H1 (cell line): ENCODE data around the gene BPGM. TPM values are rescaled to one million over a fixed set of nuclear protein-coding genes. Genes with fewer than 3 reads are reported as not detected.

Experiments
- CTCF ChIA-PET: fragments of 300-600 bp; sonication (Branson Sonifier 250); formaldehyde crosslinking; loops from one replicate; lab custom pipeline; 2021; ENCODE audit not compliant: partially characterized antibody; lab: Charles Lee
- POLR2A ChIA-PET: fragments of 300-600 bp; sonication (Branson Sonifier 250); formaldehyde crosslinking; loops from one replicate; lab custom pipeline; 2021; ENCODE audit warnings: inconsistent platforms; ENCODE audit not compliant: partially characterized antibody; lab: Charles Lee
- DNase-seq, 2 experiments: peaks; one replicate each; pipeline versions ENCODE4 v3.0.0 to v3.0.0-alpha.2; 2010 to 2022; ENCODE audit warnings: low spot score in 2 of 2, low read depth in 1 of 2, mixed read lengths in 1 of 2
- FAIRE-seq: peaks from 2 replicates; lab custom pipeline; 2011; peaks lifted over from hg19 to GRCh38; lab: Jason Lieb, UNC
- H2AFZ ChIP-seq: 2 replicates; pipeline ENCODE4 v1.8.1; 2012; ENCODE audit warnings: low read length, inconsistent platforms
- H2AK5ac ChIP-seq: 2 replicates; pipeline ENCODE4 v1.6.1; 2013; ENCODE audit warnings: low read depth, low read length
- H2BK120ac ChIP-seq: replicated peaks from 2 replicates; pipeline ENCODE3; 2013; ENCODE audit warnings: low read depth, low read length, inconsistent platforms
- H2BK12ac ChIP-seq: 2 replicates; pipeline ENCODE4 v1.6.1; 2013; ENCODE audit warnings: low read depth, low read length
- H2BK15ac ChIP-seq: 2 replicates; pipeline ENCODE4 v1.6.1; 2013; ENCODE audit warnings: low read length
- H2BK20ac ChIP-seq: 2 replicates; pipeline ENCODE4 v1.6.1; 2013; ENCODE audit warnings: low read length
- H2BK5ac ChIP-seq: 2 replicates; pipeline ENCODE4 v1.6.1; 2013; ENCODE audit warnings: low read depth, low read length
- H3K14ac ChIP-seq: 2 replicates; pipeline ENCODE4 v1.6.1; 2013; ENCODE audit warnings: inconsistent platforms; ENCODE audit not compliant: insufficient read length
- H3K18ac ChIP-seq: 2 replicates; pipeline ENCODE4 v1.6.1; 2013; ENCODE audit warnings: low read length; ENCODE audit errors: extremely low read depth
- H3K23ac ChIP-seq: 2 replicates; pipeline ENCODE4 v1.6.1; 2013; ENCODE audit warnings: inconsistent platforms; ENCODE audit not compliant: insufficient read length
- H3K23me2 ChIP-seq: 2 replicates; pipeline ENCODE4 v1.6.1; 2013; ENCODE audit warnings: low read depth, low read length
- H3K27ac ChIP-seq: 2 replicates; pipeline ENCODE4 v1.6.1; 2011; ENCODE audit warnings: low read depth, low read length, inconsistent platforms
- H3K27me3 ChIP-seq, 4 experiments: replicated peaks in 1 of 4; 1 replicate in 1 of 4; 2 replicates in 3 of 4; pipeline versions ENCODE4 v1.6.1 to v1.8.1; 2011 to 2013; ENCODE audit warnings: low read length in 3 of 4, mild to moderate bottlenecking in 3 of 4, inconsistent platforms in 2 of 4, mixed read lengths in 2 of 4, moderate library complexity in 1 of 4; ENCODE audit not compliant: control insufficient read depth in 3 of 4, insufficient read depth in 3 of 4; ENCODE audit errors: extremely low read depth in 1 of 4
- H3K36me3 ChIP-seq, 4 experiments: 2 replicates each; pipeline versions ENCODE4 v1.6.1 to v1.8.1; 2011 to 2013; ENCODE audit warnings: mild to moderate bottlenecking in 4 of 4, low read length in 3 of 4, moderate library complexity in 2 of 4, control low read depth in 1 of 4, inconsistent platforms in 1 of 4; ENCODE audit not compliant: insufficient read depth in 4 of 4, control insufficient read depth in 2 of 4
- H3K4ac ChIP-seq: replicated peaks from 2 replicates; pipeline ENCODE3; 2013; ENCODE audit warnings: low read length, low read depth, mixed read lengths, inconsistent platforms; ENCODE audit not compliant: insufficient read length
- H3K4me1 ChIP-seq, 4 experiments: replicated peaks in 1 of 4; 1 replicate in 1 of 4; 2 replicates in 3 of 4; pipeline versions ENCODE4 v1.6.1 to v1.8.1; 2011 to 2013; ENCODE audit warnings: low read length in 3 of 4, inconsistent platforms in 2 of 4, mixed read lengths in 1 of 4; ENCODE audit not compliant: insufficient read depth in 4 of 4, control insufficient read depth in 3 of 4
- H3K4me2 ChIP-seq, 2 experiments: 2 replicates each; pipeline versions ENCODE4 v1.6.1 to v1.8.1; 2011 to 2013; ENCODE audit warnings: low read depth in 2 of 2, low read length in 2 of 2, control low read depth in 1 of 2, inconsistent platforms in 1 of 2, mild to moderate bottlenecking in 1 of 2; ENCODE audit not compliant: insufficient read depth in 1 of 2
- H3K4me3 ChIP-seq, 4 experiments: fragments of 200-600, 300-600 bp in 1 of 4; sonication (generic), shearing (Covaris generic), sonication (Bioruptor Twin) in 1 of 4; 2 replicates each; pipeline versions ENCODE4 v1.5.1 to v1.8.1; 2011 to 2016; ENCODE audit warnings: low read length in 4 of 4, low read depth in 3 of 4, control low read depth in 2 of 4, inconsistent platforms in 2 of 4, mild to moderate bottlenecking in 2 of 4, mixed read lengths in 1 of 4, moderate library complexity in 1 of 4; ENCODE audit not compliant: insufficient read depth in 2 of 4; ENCODE audit errors: extremely low read depth in 1 of 4
- H3K56ac ChIP-seq: replicated peaks from 2 replicates; pipeline ENCODE3; 2013; ENCODE audit warnings: low read depth, mild to moderate bottlenecking, mixed read lengths, low read length, inconsistent platforms; ENCODE audit not compliant: insufficient read length
- H3K79me1 ChIP-seq: 2 replicates; pipeline ENCODE4 v1.6.1; 2013; ENCODE audit warnings: low read depth, low read length, control low read depth
- H3K79me2 ChIP-seq, 2 experiments: 2 replicates each; pipeline versions ENCODE4 v1.6.1 to v1.8.1; 2012 to 2013; ENCODE audit warnings: low read length in 2 of 2, mild to moderate bottlenecking in 2 of 2, inconsistent platforms in 1 of 2; ENCODE audit not compliant: insufficient read depth in 2 of 2, control insufficient read depth in 1 of 2
- H3K9ac ChIP-seq, 4 experiments: replicated peaks in 1 of 4; 1 replicate in 1 of 4; 2 replicates in 3 of 4; pipeline versions ENCODE4 v1.6.1 to v1.8.1; 2011 to 2013; ENCODE audit warnings: low read depth in 3 of 4, low read length in 3 of 4, control low read depth in 2 of 4, mild to moderate bottlenecking in 2 of 4, moderate library complexity in 2 of 4, inconsistent platforms in 1 of 4; ENCODE audit errors: extremely low read depth in 1 of 4
- H3K9me3 ChIP-seq, 2 experiments: 2 replicates each; pipeline versions ENCODE4 v1.6.1 to v1.8.1; 2012 to 2013; ENCODE audit warnings: mild to moderate bottlenecking in 2 of 2, moderate library complexity in 2 of 2, control low read depth in 1 of 2, inconsistent platforms in 1 of 2, low read depth in 1 of 2, low read length in 1 of 2, mixed read lengths in 1 of 2; ENCODE audit not compliant: insufficient read depth in 2 of 2
- H4K20me1 ChIP-seq, 2 experiments: replicated peaks in 1 of 2; 2 replicates each; pipeline versions ENCODE3 to v1.8.1; 2011 to 2013; ENCODE audit warnings: inconsistent platforms in 2 of 2, low read length in 2 of 2, mild to moderate bottlenecking in 1 of 2; ENCODE audit not compliant: insufficient read depth in 2 of 2, control insufficient read depth in 1 of 2
- H4K5ac ChIP-seq: 2 replicates; pipeline ENCODE4 v1.6.1; 2013; ENCODE audit warnings: low read length, low read depth, mixed read lengths, inconsistent platforms; ENCODE audit not compliant: insufficient read length
- H4K8ac ChIP-seq: 2 replicates; pipeline ENCODE4 v1.8.0; 2013; ENCODE audit warnings: mild to moderate bottlenecking, moderate library complexity, low read length, inconsistent platforms; ENCODE audit not compliant: insufficient read depth; ENCODE audit errors: extremely low read depth
- H4K91ac ChIP-seq: replicated peaks from 2 replicates; pipeline ENCODE3; 2013; ENCODE audit warnings: low read length, mixed read lengths, inconsistent platforms; ENCODE audit not compliant: insufficient read length
- BCL11A ChIP-seq, 2 experiments: IDR thresholded peaks; one replicate each; pipeline ENCODE4 v1.6.1; 2011; ENCODE audit warnings: low read depth in 2 of 2, low read length in 2 of 2, mild to moderate bottlenecking in 2 of 2
- CBX5 ChIP-seq: fragments of 300-800, 300-1000 bp; sonication (generic); IDR thresholded peaks from 2 replicates; pipeline ENCODE4 v1.7.1; 2016; ENCODE audit warnings: antibody characterized with exemption, low read length, low read depth
- CHD1 ChIP-seq: IDR thresholded peaks from 2 replicates; pipeline ENCODE4 v1.6.1; 2012; ENCODE audit warnings: low read depth, low read length, improper control_type of control experiment
- CHD2 ChIP-seq: IDR thresholded peaks from 2 replicates; pipeline ENCODE4 v1.6.1; 2012; ENCODE audit warnings: low read length, improper control_type of control experiment
- FOSL1 ChIP-seq: IDR thresholded peaks from 2 replicates; pipeline ENCODE4 v1.6.1; 2011; ENCODE audit warnings: mild to moderate bottlenecking, low read depth, low read length, moderate library complexity; ENCODE audit not compliant: insufficient read depth
- JUN ChIP-seq: IDR thresholded peaks from 2 replicates; pipeline ENCODE4 v1.6.1; 2011; ENCODE audit warnings: low read depth, mild to moderate bottlenecking, improper control_type of control experiment, low read length
- JUND ChIP-seq: IDR thresholded peaks from 2 replicates; pipeline ENCODE4 v1.6.1; 2011; ENCODE audit warnings: mild to moderate bottlenecking, improper control_type of control experiment, low read length
- KDM1A ChIP-seq: fragments of 200-600, 300-600 bp; sonication (generic); IDR thresholded peaks from 2 replicates; pipeline ENCODE4 v1.7.1; 2016; ENCODE audit warnings: mild to moderate bottlenecking, low read length, borderline replicate concordance
- NANOG ChIP-seq: IDR thresholded peaks from 2 replicates; pipeline ENCODE4 v1.6.1; 2011; ENCODE audit warnings: low read length, low read depth, mild to moderate bottlenecking, inconsistent platforms; ENCODE audit not compliant: insufficient read depth, poor library complexity, severe bottlenecking
- NRF1 ChIP-seq: IDR thresholded peaks from 2 replicates; pipeline ENCODE4 v1.6.1; 2011; ENCODE audit warnings: mild to moderate bottlenecking, low read depth, low read length, improper control_type of control experiment
- POLR2A ChIP-seq, 2 experiments: IDR thresholded peaks; 1 replicate in 1 of 2; 2 replicates in 1 of 2; pipeline ENCODE4 v1.6.1; 2011; ENCODE audit warnings: low read depth in 2 of 2, low read length in 2 of 2, mild to moderate bottlenecking in 2 of 2; ENCODE audit errors: control extremely low read depth in 1 of 2
- SAP30 ChIP-seq: fragments of 300-600 bp; sonication (generic); IDR thresholded peaks from 2 replicates; pipeline ENCODE4 v1.7.1; 2012; ENCODE audit warnings: low read length, moderate library complexity, mild to moderate bottlenecking, inconsistent platforms; ENCODE audit not compliant: insufficient read depth, insufficient replicate concordance
- SP1 ChIP-seq: IDR thresholded peaks from 2 replicates; pipeline ENCODE4 v1.6.1; 2011; ENCODE audit warnings: low read depth, low read length
- TAF7 ChIP-seq: optimal IDR thresholded peaks from 2 replicates; pipeline ENCODE3; 2011; ENCODE audit warnings: low read depth, mild to moderate bottlenecking, inconsistent platforms, low read length, moderate library complexity, borderline replicate concordance
- WGBS, 2 experiments: shearing (Covaris generic) in 1 of 2; methylation state at CpG; one replicate each; pipeline versions ENCODE4 v1.1.6 to v1.1.7; 2013 to 2015; ENCODE audit warnings: low lambda C conversion rate in 2 of 2, mixed read lengths in 2 of 2, inconsistent platforms in 1 of 2, low coverage in 1 of 2, missing lambda C conversion rate in 1 of 2; ENCODE audit not compliant: insufficient replicate concordance in 2 of 2, insufficient coverage in 1 of 2, insufficient read length in 1 of 2; ENCODE audit errors: extremely low coverage in 1 of 2, missing lambda C conversion rate in 1 of 2; 5-methylcytosine and 5-hydroxymethylcytosine counted together
- polyA plus RNA-seq, 7 experiments: library from polyadenylated mRNA; depleted of rRNA in 3 of 7; stranded (reverse) in 5 of 7; unstranded in 2 of 7; fragments of >200 nt in 5 of 7; fragments of 200-250 nt in 2 of 7; gene quantifications; 1 replicate in 5 of 7; 2 replicates in 1 of 7; 4 replicates in 1 of 7; pipeline versions ENCODE4 v1.2.1 to v1.2.3, GENCODE V29; 2011 to 2013; ENCODE audit warnings: missing spikeins in 2 of 7, mixed read lengths in 2 of 7
- total RNA-seq: library from RNA; stranded (reverse); fragmentation: NEBNext Ultra II Directional; extraction: Animal tissue kit (Norgen Biotek cat#: 25700); gene quantifications from 2 replicates; pipeline ENCODE4 v1.2.1, GENCODE V29; 2021

BPGM gene
- total and polyA plus RNA-seq, 2 of the 8 experiments (the other 6 are each of a cell fraction or from before 2014, with no cell fraction given) = 9.7 to 15.3 TPM

DNA sequence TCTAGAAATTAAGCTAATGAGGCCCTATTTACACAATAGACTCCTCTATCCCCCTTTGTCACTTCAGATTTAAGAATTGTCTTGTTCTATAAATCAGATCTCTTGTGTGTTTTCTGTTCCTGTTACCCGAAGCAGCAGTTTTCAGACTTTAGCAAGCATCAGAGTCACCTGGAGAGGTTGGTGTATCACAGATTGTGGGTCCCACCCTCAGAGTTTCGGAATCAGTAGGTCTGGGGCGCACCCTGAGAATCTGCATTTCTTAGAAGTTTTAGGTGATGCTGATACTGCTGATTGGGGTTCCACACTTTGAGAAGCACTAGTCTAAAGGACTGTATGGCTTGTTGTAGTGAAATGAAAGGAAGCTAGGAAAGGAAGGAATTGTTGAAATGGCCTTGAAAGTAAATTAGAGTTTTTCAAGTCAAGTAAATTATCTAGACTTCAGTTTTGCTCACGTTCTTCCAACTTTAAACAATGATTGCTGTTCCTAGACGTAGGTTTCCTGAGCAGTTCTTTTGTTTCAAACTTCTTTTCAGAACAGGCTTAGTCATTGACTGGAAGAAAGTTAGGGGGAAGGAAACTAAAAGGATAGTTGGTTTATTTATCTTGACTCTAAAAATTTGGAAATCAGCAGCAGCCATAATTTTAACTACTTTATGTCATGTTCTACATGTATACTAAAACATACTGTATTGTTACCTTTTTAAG is 15.7 kb downstream of the BPGM start:
- Histone ChIP-seq H3K23ac (no peak overlapping the region), H3K4me1 (no peaks in the 10 kb centered on the region), H2AK5ac (no peak overlapping the region), H4K5ac (no peak overlapping the region), H3K4me2 (no peak overlapping the region), H2BK120ac (no peak overlapping the region), H3K27ac (no peak overlapping the region), H4K8ac (no peak overlapping the region), H2BK15ac (no peak overlapping the region), H3K4me3 (no peak overlapping the region), H3K27me3 (no peaks in the 10 kb centered on the region), H2BK20ac (no peak overlapping the region), H2BK5ac (no peak overlapping the region), H3K14ac (no peak overlapping the region), H3K79me1 (peaks cover 3% of the 10 kb centered on the region; the same call in 1 of the 2 replicates), H3K18ac (no peak overlapping the region), H3K79me2 (no peaks in the 10 kb centered on the region; a peak in 2 of 4 replicates), H3K56ac (no peak overlapping the region), H2AFZ (no peak overlapping the region), H3K9me3 (no peaks in the 10 kb centered on the region), H3K36me3 (peaks cover 0 to 7% (median 3%) of the 10 kb centered on the region in 4 experiments; a peak in 2 of 8 replicates), H4K20me1 (no peaks in the 10 kb centered on the region), H3K23me2 (no peaks in the 10 kb centered on the region), H4K91ac (no peak overlapping the region), H3K4ac (no peak overlapping the region), H2BK12ac (no peak overlapping the region), H3K9ac (no peak overlapping the region)
- ChIA-PET POLR2A (interaction anchor here (1.0 kb wide), 1 partner anchor 15 kb away, joined by 3 read pairs; no protein-coding TSS in a partner anchor), CTCF (interaction anchor here (1.0 to 1.6 kb wide), 4 partner anchors 15 to 39 kb away, joined by 3 to 5 read pairs (median 4); partner anchors contain the start of gene BPGM)
- WGBS, 2 experiments = 85% methylated on average over 5 of the region's 5 CpGs; no CpG with 5 or more reads in 1 of the 2 experiments
- FAIRE-seq (no peak), DNase-seq (no peak)
- no peak for TF ChIP-seq NRF1
- TF ChIP-seq CHD1 = no peak
- no peak for TF ChIP-seq SAP30
- TF ChIP-seq FOSL1 = no peak
- no peak for TF ChIP-seq JUND
- TF ChIP-seq CBX5 = no peak
- TF ChIP-seq SP1 = no peak
- no peak for TF ChIP-seq NANOG
- no peak for TF ChIP-seq TAF7
- no peak for TF ChIP-seq CHD2
- TF ChIP-seq KDM1A = no peak
- TF ChIP-seq POLR2A (IDR thresholded peaks at IDR 0.05; ENCODE audit: control extremely low read depth in 1 of 2, low read depth in 2 of 2, low read length in 2 of 2) = no peak
- no peak for TF ChIP-seq BCL11A (IDR thresholded peaks at IDR 0.05; ENCODE audit: low read depth in 2 of 2, low read length in 2 of 2)
- TF ChIP-seq JUN = no peak
